ENCODE data around the gene ENPP1.
"Not testable (repeated sequence)": the region's sequence is repeated elsewhere in the genome, so short reads cannot be mapped to it uniquely, and the experiment has no call there.

Gene ENPP1

DNA sequence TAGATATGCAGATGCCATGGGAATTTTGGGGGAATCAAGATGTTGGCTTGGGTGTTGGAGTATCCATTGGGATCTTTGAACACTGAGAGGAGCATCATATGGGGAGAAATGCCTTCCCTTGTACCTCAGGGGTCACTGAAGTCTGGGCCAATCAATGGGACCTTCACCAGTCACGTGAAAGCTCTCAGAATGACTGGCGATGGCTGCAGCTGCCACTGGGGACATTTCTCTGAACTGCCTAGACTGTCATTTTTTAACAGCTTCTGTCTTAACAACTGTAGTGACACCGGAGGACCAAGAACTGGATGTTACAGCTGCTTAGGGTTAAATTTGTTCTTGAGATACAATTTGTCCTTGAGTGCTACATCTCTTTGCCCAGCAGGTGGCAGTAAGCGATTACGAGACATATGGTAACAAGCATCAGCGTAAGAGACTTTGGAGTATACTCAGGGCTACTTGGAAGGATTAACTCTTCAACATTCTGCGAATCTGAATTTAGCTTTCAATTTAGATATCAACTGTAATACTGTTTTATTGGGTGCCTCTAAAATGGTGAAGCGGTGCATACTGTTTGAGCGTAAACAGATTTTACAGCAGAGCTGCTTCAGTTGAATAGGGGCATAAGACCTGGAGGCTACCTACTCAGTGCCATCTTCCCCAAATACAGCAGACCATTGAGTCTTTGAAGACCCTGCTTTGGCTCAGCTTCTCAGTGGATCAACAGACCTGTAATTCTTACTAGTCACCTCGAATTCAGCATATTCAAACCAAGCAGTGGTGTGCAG, 107.3 kb downstream of the ENPP1 start:
- peak; percentile 88 for FAIRE-seq

DNA sequence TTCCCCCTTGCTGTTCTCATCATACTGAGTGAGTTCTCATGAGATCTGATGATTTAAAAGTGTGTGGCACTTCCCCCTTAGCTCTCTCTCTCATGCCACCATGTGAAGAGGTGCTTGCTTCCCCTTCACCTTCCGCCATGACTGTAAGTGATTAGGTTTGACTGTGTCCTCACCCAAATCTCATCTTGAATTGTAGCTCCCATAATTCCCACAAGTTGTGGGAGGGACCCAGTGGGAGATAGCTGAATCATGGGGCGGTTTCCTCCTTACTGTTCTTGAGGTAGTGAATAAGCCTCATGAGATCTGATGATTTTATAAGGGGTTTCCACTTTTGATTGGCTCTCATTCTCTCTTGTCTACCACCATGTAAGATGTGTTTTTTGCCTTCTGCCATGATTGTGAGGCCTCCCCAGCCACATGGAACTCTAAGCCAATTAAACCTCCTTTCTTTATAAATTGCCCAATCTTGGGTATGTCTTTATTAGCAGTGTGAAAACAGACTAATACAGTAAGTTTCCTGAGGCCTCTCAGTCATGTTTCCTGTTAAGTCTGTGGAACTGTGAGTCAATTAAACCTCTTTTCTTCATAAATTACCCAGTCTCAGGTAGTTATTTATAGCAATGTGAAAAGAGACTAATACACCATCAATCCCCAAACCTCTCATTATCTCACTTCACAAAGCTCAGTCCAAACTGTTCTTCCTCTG, 108.4 kb downstream of the ENPP1 start:
- DNase-seq (ENCODE audit: insufficient read length, low spot score); FAIRE-seq: not testable (repeated sequence)

More for the DNA sequence above, 107.3 kb downstream of the ENPP1 start:
- DNase-seq (ENCODE audit: insufficient read length, low spot score), result no peak
- no peak for TF ChIP-seq POU2F2 (IDR thresholded peaks at IDR 0.05; ENCODE audit: low read depth, low read length)
- no peak for TF ChIP-seq POLR2A (IDR thresholded peaks at IDR 0.05; ENCODE audit: low read depth, low read length)
- TF ChIP-seq PAX5 (IDR thresholded peaks at IDR 0.05; ENCODE audit: insufficient read depth, low read length, severe bottlenecking), result no peak
- no peak for TF ChIP-seq SPI1 (IDR thresholded peaks at IDR 0.05; ENCODE audit: low read depth, low read length)
- TF ChIP-seq TAF1 (IDR thresholded peaks at IDR 0.05; ENCODE audit: low read depth, low read length), result no peak
- no peak for TF ChIP-seq POLR2AphosphoS5 (IDR thresholded peaks at IDR 0.05; ENCODE audit: low read depth, low read length)

DNA sequence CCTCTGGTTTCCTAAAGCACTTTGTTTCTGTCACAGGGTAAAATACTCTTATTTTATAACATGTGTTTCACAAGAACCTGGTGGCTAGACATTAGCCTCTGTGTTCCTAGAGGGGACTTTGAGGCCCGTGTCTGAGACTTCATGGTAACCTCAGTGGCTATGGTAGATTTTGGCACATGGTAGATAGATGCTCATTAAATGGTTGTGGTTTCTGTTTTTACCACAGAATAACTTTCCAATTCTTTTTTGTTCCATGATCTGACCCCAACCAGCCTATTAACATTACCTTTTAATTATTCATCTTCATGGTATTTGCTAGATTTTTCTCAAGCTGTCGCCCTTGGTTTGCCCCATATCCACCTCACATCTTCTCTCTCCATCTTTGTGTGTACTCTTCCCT, 109.0 kb downstream of the ENPP1 start:
- no peak for TF ChIP-seq POLR2AphosphoS5 (IDR thresholded peaks at IDR 0.05; ENCODE audit: low read depth, low read length)
- TF ChIP-seq SPI1 (IDR thresholded peaks at IDR 0.05; ENCODE audit: low read depth, low read length), result no peak
- no peak for TF ChIP-seq TAF1 (IDR thresholded peaks at IDR 0.05; ENCODE audit: low read depth, low read length)
- no peak for TF ChIP-seq PAX5 (IDR thresholded peaks at IDR 0.05; ENCODE audit: insufficient read depth, low read length, severe bottlenecking)
- TF ChIP-seq POLR2A (IDR thresholded peaks at IDR 0.05; ENCODE audit: low read depth, low read length), result no peak
- TF ChIP-seq POU2F2 (IDR thresholded peaks at IDR 0.05; ENCODE audit: low read depth, low read length), result no peak
- no peak for DNase-seq (ENCODE audit: insufficient read length, low spot score)
- FAIRE-seq, result no peak

DNA sequence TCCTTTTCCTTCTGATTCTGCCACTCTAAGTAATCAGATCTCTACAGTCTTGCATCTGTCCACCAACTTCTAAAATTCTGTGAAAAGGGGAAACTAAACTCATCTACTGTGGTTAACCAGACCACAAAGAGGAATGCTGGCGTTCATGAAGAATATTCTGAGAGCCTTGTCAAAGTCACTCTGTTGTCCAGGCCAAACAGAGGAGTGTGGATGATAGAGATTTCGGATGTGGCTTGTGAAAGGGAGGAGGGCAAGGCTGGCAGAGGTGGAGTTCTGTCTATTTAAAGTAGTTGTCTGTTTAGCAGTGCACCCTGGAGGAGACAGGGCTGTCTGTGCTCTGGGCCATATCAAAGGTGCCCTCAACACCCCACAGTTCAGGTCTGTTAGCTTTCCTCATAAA, 109.5 kb downstream of the ENPP1 start:
- TF ChIP-seq PAX5 (IDR thresholded peaks at IDR 0.05; ENCODE audit: insufficient read depth, low read length, severe bottlenecking), result no peak
- no peak for TF ChIP-seq SPI1 (IDR thresholded peaks at IDR 0.05; ENCODE audit: low read depth, low read length)
- TF ChIP-seq POLR2A (IDR thresholded peaks at IDR 0.05; ENCODE audit: low read depth, low read length), result no peak
- no peak for TF ChIP-seq TAF1 (IDR thresholded peaks at IDR 0.05; ENCODE audit: low read depth, low read length)
- TF ChIP-seq POLR2AphosphoS5 (IDR thresholded peaks at IDR 0.05; ENCODE audit: low read depth, low read length), result no peak
- no peak for TF ChIP-seq POU2F2 (IDR thresholded peaks at IDR 0.05; ENCODE audit: low read depth, low read length)
- FAIRE-seq (no peak), DNase-seq (ENCODE audit: insufficient read length, low spot score) (no peak)

DNA sequence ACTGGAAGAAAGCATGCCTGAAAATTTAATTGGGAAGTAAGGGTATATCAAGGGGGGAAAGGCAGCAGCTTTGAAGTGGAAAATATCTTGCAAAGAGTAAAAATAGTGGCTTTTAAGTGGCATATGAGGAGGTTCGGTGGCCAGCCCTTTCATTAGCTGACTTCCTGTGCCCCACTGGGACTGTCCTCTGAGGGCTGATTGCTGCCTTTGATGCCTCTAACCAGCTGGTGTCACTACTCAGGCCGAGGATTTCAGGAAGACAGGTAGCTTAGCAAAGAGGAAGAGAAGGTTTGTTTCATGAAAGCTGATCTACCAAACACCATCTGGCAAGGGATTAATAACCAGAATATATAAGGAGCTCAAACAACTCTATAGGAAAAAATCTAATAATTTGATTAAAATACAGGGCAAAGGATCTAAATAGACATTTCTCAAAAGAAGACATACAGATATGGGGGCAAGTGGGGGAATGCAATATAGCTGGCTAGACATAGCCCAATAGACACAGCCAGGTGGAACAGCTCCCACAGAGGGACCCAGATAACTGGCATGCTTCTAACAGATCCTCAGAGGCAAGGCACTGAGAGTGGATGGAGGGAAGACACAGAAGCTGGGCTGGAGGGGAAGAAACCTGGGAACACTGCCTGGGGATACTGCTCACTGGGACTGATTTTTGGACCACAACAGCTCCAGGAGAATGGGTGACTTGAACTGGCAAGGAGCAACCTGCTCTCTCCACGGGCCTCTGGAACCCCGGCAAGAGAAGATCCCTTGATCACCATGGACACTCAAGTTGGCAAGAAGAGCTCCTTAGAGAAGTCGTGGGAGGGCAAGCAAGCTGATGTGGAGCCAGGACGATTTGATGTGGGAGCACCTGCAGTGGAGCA, 110.2 kb downstream of the ENPP1 start:
- TF ChIP-seq PAX5 (IDR thresholded peaks at IDR 0.05; ENCODE audit: insufficient read depth, low read length, severe bottlenecking), result no peak
- no peak for TF ChIP-seq POLR2AphosphoS5 (IDR thresholded peaks at IDR 0.05; ENCODE audit: low read depth, low read length)
- no peak for DNase-seq (ENCODE audit: insufficient read length, low spot score)
- FAIRE-seq, result no peak

DNA sequence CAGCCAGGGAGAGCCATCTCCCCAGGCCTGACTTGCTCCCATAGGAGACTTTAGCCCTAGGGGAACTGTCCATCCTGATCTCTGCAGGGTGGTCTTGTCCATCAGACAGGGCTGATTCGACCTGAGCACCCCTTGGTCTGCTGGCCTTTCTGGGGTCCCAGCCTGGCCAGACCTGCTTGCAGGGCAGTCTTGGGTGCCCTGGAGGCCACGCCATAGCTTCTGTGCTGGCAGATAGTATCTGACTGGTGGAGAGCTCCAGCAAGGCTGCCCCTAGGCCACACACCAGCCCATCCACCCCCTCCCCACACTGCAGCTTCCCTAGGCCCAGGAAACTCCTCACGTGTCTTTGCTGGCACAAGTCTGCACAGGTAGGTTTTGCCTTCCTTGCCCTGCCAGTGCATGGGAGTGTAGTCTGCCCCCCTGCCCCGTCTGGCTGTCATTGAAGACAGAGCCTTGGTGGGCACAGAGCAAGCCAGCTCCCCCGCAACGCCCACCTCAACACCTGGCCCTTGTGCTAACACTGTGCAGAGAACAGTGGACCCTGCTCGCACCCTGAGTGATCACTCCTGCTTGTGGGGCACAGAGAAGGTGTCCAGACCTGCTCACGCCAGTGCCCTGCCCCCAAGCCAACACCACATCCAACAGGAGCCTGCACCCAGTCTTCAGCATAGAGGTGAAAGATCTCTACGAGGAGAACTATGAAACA, 111.0 kb downstream of the ENPP1 start:
- DNase-seq (ENCODE audit: insufficient read length, low spot score), result no peak
- TF ChIP-seq SPI1 (IDR thresholded peaks at IDR 0.05; ENCODE audit: low read depth, low read length) (no peak), TAF1 (IDR thresholded peaks at IDR 0.05; ENCODE audit: low read depth, low read length) (no peak), POLR2AphosphoS5 (IDR thresholded peaks at IDR 0.05; ENCODE audit: low read depth, low read length) (no peak), POLR2A (IDR thresholded peaks at IDR 0.05; ENCODE audit: low read depth, low read length) (no peak), PAX5 (IDR thresholded peaks at IDR 0.05; ENCODE audit: insufficient read depth, low read length, severe bottlenecking) (no peak), POU2F2 (IDR thresholded peaks at IDR 0.05; ENCODE audit: low read depth, low read length) (no peak)
- no peak for FAIRE-seq

DNA sequence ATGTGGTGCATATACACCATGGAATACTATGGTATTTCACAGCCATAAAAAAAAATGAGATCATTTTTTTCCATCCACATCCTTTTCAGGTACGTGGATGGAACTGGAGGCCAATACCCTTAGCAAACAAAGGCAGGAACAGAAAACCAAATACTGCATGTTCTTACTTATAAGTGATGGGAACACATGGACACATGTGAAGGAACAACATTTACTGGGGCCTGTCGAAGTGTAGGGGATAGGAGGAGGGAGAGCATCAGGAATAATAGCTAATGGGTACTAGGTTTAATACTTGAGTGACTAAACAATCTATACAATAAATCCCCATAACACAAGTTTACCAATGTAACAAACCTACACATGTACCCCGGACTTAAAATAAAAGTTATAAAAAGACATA, 112.8 kb downstream of the ENPP1 start:
- FAIRE-seq (no peak), DNase-seq (ENCODE audit: insufficient read length, low spot score) (no peak)
- TF ChIP-seq POLR2AphosphoS5 (IDR thresholded peaks at IDR 0.05; ENCODE audit: low read depth, low read length), result no peak
- TF ChIP-seq PAX5 (IDR thresholded peaks at IDR 0.05; ENCODE audit: insufficient read depth, low read length, severe bottlenecking), result no peak
- TF ChIP-seq POLR2A (IDR thresholded peaks at IDR 0.05; ENCODE audit: low read depth, low read length), result no peak
- TF ChIP-seq POU2F2 (IDR thresholded peaks at IDR 0.05; ENCODE audit: low read depth, low read length), result no peak
- TF ChIP-seq TAF1 (IDR thresholded peaks at IDR 0.05; ENCODE audit: low read depth, low read length), result no peak
- no peak for TF ChIP-seq SPI1 (IDR thresholded peaks at IDR 0.05; ENCODE audit: low read depth, low read length)

DNA sequence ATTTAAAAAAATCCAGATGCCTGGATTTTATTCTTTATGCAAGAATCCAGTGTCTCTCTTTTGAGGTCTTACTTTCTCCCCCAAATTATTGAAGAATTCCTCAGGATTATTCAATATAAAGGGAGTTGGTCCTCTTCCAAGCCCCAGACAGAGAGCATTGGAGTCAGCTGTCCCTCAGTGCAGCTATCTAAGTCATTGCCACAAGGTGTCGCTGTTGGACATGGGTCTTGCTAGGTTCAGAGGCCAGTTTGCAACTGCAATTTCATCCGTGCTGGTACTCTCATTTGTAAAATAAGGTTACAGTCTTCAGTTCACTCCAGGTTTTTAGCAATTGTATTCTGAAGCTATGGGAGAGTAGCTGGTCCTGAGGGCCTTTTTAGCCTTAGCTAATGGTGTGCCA, 115.5 kb downstream of the ENPP1 start:
- FAIRE-seq (peak; percentile 87), DNase-seq (ENCODE audit: insufficient read length, low spot score) (no peak)

More for the DNA sequence above, 115.5 kb downstream of the ENPP1 start:
- no peak for TF ChIP-seq PAX5 (IDR thresholded peaks at IDR 0.05; ENCODE audit: insufficient read depth, low read length, severe bottlenecking)
- no peak for TF ChIP-seq SPI1 (IDR thresholded peaks at IDR 0.05; ENCODE audit: low read depth, low read length)
- TF ChIP-seq TAF1 (IDR thresholded peaks at IDR 0.05; ENCODE audit: low read depth, low read length), result no peak
- TF ChIP-seq POLR2AphosphoS5 (IDR thresholded peaks at IDR 0.05; ENCODE audit: low read depth, low read length), result no peak
